GM20000 (cell line): ENCODE data around the gene IFNGR1.

Experiments
- DNase-seq: peaks from one replicate; pipeline ENCODE4 v3.0.0; 2012; ENCODE audit warnings: low spot score
- CTCF ChIP-seq: IDR thresholded peaks from 2 replicates; pipeline ENCODE4 v1.5.1; 2012; ENCODE audit warnings: mild to moderate bottlenecking, control low read depth; ENCODE audit errors: extremely low read depth, missing control alignments

IFNGR1 gene

GRCh38 chr6:137159912-137160311 lies 59.3 kb downstream of the IFNGR1 start:
- TF ChIP-seq CTCF: no peak
- no peak for DNase-seq

DNA sequence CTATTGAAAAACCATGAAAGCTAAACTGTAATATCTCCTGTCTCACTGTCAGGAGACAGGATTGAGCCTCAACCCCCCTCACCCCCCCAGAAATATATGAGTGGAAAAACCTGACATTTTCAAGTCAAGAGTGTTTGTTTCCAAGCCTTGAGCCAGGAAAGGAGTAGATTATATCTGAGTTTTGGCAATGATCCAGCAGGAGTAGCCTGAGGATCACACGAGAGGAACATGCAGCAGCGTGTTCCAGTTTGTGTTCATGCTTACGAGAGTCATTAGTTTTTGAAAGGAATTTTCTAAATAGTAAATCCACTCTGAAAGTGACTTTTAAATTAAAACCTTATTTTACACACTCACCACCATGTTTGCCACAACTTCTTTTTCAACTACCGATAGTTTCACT lies 61.6 kb downstream of the IFNGR1 start:
- TF ChIP-seq CTCF: no peak
- no peak for DNase-seq

DNA sequence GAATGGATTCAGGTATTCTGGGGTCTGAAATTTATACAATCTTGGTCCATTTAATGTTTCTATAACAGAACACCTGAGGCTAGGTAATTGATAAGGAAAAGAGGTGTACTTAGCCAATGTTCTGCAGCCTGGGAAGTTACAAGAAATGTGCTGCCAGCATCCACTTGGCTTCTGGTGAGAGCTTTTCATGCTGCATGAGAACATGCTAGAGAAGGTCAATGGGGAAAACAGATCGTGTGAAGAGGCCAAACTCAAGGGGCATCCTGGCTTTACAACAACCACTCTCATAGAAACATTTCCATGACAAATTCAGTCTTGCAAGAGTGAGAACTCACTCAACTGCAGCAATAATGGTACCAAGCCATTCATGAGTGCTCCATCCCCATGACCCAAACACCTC lies 62.5 kb downstream of the IFNGR1 start:
- no peak for DNase-seq
- TF ChIP-seq CTCF: no peak

DNA sequence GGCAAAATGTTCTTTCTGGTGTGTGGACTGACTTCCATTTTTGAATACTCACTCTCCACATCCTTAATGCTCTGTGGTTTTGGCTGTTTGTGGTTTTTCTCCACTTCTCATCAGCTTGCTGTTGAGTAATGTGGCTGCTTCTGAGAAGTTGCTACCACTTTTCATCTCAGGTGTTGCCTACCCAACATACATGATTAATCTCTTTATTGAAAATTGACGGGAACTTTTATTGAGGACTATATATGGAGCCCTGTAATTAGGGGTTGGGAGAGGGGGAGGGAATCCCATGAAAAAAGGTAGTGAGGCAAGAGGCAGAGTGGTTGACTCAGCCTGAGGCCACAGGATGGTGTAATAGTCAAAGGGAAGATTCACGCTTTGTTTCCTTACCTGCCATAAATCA lies 63.4 kb downstream of the IFNGR1 start:
- DNase-seq: peak; percentile 37
- TF ChIP-seq CTCF: no peak

- DNase-seq: peak; percentile 12
- no peak for TF ChIP-seq CTCF
These were observed 69.1 kb downstream of the IFNGR1 start for GRCh38 chr6:137150072-137150471.

GRCh38 chr6:137149035-137149393 lies 70.2 kb downstream of the IFNGR1 start:
- TF ChIP-seq CTCF: no peak
- no peak for DNase-seq

GRCh38 chr6:137148306-137149034 lies 70.7 kb downstream of the IFNGR1 start:
- no peak for TF ChIP-seq CTCF
- no peak for DNase-seq
